ENCODE data around the gene SYF2. TPM values are rescaled to one million over a fixed set of nuclear protein-coding genes. Genes with fewer than 3 reads are reported as not detected.

Gene SYF2
- total and polyA plus RNA-seq, 2 of the 13 experiments (the other 11 are each of a cell fraction or from before 2014, with no cell fraction given): 17.8 to 34.1 TPM

GRCh38 chr1:25197235-25197975 is 34.9 kb downstream of the SYF2 start (continued):
- no peak for TF ChIP-seq NFE2 (CRISPR knock-in tag; IDR thresholded peaks at IDR 0.05)
- no peak for TF ChIP-seq ZNF678 (CRISPR knock-in tag; IDR thresholded peaks at IDR 0.05)
- TF ChIP-seq FOXJ3 (CRISPR knock-in tag; IDR thresholded peaks at IDR 0.05; ENCODE audit: borderline replicate concordance): no peak
- no peak for TF ChIP-seq ATF4 (CRISPR knock-in tag; IDR thresholded peaks at IDR 0.05)
- no peak for TF ChIP-seq ZNF576 (CRISPR knock-in tag; IDR thresholded peaks at IDR 0.05)
- no peak for TF ChIP-seq PRDM10 (CRISPR knock-in tag; IDR thresholded peaks at IDR 0.05; ENCODE audit: low read depth)
- no peak for TF ChIP-seq TRIM22 (IDR thresholded peaks at IDR 0.05)
- TF ChIP-seq NR0B2 (CRISPR knock-in tag; IDR thresholded peaks at IDR 0.05): no peak
- peak; percentile 51; the same call in 1 of the 2 replicates for TF ChIP-seq KDM1A (CRISPR knock-in tag; IDR thresholded peaks at IDR 0.05)
- TF ChIP-seq YEATS2 (CRISPR knock-in tag; IDR thresholded peaks at IDR 0.05; ENCODE audit: borderline replicate concordance): no peak
- no peak for TF ChIP-seq AGO1 (IDR thresholded peaks at IDR 0.05; ENCODE audit: low read depth, low read length, poor library complexity, severe bottlenecking)
- peak; percentile 22 for TF ChIP-seq XRCC5 (optimal IDR thresholded peaks at IDR 0.05; ENCODE audit: low read length)
- TF ChIP-seq ZNF343 (CRISPR knock-in tag; IDR thresholded peaks at IDR 0.05): no peak
- no peak for TF ChIP-seq YEATS4 (CRISPR knock-in tag; IDR thresholded peaks at IDR 0.05; ENCODE audit: borderline replicate concordance)
- no peak for TF ChIP-seq ZNF18 (CRISPR knock-in tag; IDR thresholded peaks at IDR 0.05; ENCODE audit: insufficient replicate concordance)

All from HepG2 (cell line).